RWPE1 (cell line): ENCODE results near the gene SLC25A21.

Experiments used
- CTCF ChIA-PET: fragments of 350-600 bp; sonication (Branson Sonifier 250); formaldehyde crosslinking; extraction: SDS; loops from one replicate; lab custom pipeline; 2021; lab: Yijun Ruan, JAX
- POLR2A ChIA-PET: fragments of 400-600 bp; formaldehyde crosslinking; extraction: SDS; loops from one replicate; lab custom pipeline; 2020; ENCODE audit warnings: antibody characterized with exemption; ENCODE audit not compliant: low non-redundant PET; lab: Yijun Ruan, JAX
- DNase-seq: peaks from one replicate; pipeline ENCODE4 v3.0.0; 2012; ENCODE audit warnings: low spot score
- H3K27ac ChIP-seq: fragments of 450-650 bp; 2 replicates; pipeline ENCODE4 v1.5.1; 2017
- CTCF ChIP-seq: fragments of 450-650 bp; conservative IDR thresholded peaks from 2 replicates; pipeline ENCODE4 v1.5.1; 2017; ENCODE audit warnings: low read depth, mild to moderate bottlenecking

The SLC25A21 gene

GRCh38 chr14:37035401-37035800 is 137.0 kb downstream of the SLC25A21 start:
- CTCF ChIA-PET, result interaction anchor here (0.6 kb wide), 1 partner anchor 85 kb away, joined by 3 read pairs; no protein-coding TSS in a partner anchor
- no peak for TF ChIP-seq CTCF
- POLR2A ChIA-PET, result no interaction called here

DNA sequence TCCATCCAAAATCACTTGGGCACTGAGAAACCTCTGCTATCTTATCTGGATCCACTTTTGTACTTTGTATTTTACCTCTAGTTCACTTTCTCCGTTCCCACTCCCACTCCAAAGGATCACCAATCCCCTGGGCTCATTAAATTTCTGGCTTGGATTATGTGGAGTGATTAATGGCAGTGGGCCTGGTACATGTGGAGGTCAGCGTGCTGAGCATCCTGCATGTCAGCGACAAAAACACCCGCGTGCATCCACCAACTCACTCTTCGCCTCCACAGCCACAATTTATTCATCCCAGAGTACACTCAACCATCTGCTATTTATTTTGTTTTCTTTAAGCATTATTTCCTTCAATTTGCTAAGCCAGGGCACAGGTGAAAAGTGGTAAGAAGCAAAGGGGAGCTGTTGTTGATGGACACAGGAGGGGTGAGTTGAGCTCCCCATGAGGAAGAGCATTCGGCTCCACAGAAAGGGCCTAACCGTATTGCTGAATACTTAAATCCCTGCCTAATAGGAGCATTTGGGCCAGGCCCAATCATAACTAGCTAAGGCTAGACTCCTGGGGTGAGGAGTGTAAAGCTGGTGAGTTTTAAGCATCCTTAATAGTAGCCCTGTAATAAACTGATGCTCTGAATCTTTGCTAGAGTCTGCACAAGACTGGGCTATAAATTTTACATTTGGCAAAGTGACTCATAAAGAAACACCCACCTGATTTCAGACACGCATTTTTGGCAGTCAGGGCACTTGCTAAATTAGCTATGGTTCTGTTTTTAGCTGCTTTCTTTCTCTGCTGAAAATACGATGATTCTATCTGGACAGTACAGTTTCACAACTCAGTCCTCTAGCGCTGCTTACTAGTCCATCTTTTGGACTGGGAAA is 137.8 kb downstream of the SLC25A21 start:
- ChIA-PET POLR2A (no interaction called here), CTCF (no interaction called here)
- H3K27ac ChIP-seq, result no peak overlapping the region
- no peak for DNase-seq
- TF ChIP-seq CTCF, result no peak

More at GRCh38 chr14:37035401-37035800, 137.0 kb downstream of the SLC25A21 start:
- no peak overlapping the region for H3K27ac ChIP-seq
- no peak for DNase-seq

DNA sequence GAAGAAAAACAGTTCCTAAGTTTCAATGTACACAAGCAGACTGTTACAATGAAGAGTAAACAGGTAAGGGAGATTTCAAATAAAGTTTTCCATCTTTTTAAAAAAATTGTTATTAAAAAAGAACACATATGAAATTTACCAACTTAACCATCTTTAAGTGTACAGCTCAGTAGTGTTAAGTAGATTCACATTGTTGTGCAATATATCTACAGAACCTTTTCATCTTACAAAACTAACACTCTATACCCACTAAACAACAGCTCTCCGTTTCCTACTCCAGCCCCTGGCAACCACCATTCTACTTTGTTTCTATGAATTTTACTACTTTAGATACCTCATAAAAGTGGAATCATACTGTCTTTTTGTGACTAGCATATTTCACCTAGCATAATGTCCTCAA is 139.5 kb downstream of the SLC25A21 start:
- TF ChIP-seq CTCF, result no peak

GRCh38 chr14:37027188-37027824 is 145.1 kb downstream of the SLC25A21 start:
- no peak for DNase-seq
- H3K27ac ChIP-seq, result no peak overlapping the region
- ChIA-PET CTCF (interaction anchor here (0.9 to 1.1 kb wide), 2 partner anchors 14 to 85 kb away, joined by 3 to 5 read pairs; no protein-coding TSS in a partner anchor), POLR2A (no interaction called here)
- no peak for TF ChIP-seq CTCF

More for the DNA sequence above, 139.5 kb downstream of the SLC25A21 start:
- ChIA-PET POLR2A (no interaction called here), CTCF (interaction anchor here (0.7 kb wide), 1 partner anchor 116 kb away, joined by 3 read pairs; no protein-coding TSS in a partner anchor)
- no peak overlapping the region for H3K27ac ChIP-seq
- no peak for DNase-seq

DNA sequence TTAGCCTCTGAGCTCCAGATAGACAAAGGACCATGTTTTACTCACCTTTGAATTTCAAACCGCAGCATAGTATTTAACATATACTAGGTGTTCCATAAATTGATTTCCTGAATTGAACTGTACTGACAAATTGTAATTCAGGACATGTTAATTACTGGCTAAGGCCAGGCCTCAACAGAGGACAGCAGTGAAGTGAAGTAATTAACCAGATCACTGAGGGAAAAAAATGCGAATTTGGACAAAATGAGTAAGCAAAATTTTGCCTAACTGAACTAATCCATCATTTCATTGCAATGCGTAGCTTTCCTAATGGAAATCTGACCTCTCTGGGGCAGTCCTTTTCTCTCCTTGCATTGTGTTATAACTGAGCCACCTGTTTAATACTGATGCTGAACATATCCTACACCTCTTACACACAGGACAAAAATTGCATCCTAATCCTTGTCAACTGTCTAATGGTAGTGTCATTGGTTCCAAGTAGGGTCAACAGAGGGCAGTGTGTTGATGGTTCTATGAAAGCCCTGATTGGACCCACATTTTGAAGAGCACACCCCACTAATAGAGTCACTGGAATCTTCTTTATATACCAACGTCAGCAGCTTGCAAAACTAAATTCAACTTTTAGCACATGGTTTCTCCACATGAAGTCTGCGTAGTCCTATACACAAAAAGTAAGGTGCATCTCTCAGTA is 148.4 kb downstream of the SLC25A21 start:
- POLR2A ChIA-PET, result no interaction called here
- H3K27ac ChIP-seq, result no peak overlapping the region
- CTCF ChIA-PET, result interaction anchor here (0.6 kb wide), 1 partner anchor 611 kb away, joined by 4 read pairs; no protein-coding TSS in a partner anchor
- no peak for TF ChIP-seq CTCF
- DNase-seq, result no peak

DNA sequence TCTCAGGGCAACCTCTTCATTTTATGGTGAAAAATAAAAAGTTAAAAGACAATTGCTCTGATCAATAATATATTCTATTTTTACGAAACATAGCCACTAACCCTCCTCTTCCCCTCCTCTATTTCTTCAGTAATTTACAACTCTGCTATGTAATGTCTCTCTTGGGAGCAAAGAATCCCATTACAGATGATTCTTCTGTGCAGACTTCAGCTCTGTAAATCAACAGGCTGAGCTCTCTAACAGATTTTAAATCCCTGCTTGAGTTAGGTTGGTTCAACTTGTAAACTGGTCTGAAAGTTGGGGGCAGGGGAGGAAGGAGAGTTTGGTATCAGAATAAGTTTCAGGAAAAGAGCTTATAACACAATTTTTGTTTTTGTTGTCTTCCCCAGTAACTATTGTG is 151.0 kb downstream of the SLC25A21 start:
- TF ChIP-seq CTCF, result no peak
- DNase-seq, result no peak
- ChIA-PET POLR2A (no interaction called here), CTCF (no interaction called here)
- H3K27ac ChIP-seq, result no peak overlapping the region
